Fibroblast of peridontal ligament (primary cell): ENCODE results near the gene MYO10.

Source experiments
- DNase-seq: peaks from one replicate; pipeline ENCODE4 v3.0.0-alpha.2; 2010; ENCODE audit errors: extremely low read depth

The MYO10 gene

DNA sequence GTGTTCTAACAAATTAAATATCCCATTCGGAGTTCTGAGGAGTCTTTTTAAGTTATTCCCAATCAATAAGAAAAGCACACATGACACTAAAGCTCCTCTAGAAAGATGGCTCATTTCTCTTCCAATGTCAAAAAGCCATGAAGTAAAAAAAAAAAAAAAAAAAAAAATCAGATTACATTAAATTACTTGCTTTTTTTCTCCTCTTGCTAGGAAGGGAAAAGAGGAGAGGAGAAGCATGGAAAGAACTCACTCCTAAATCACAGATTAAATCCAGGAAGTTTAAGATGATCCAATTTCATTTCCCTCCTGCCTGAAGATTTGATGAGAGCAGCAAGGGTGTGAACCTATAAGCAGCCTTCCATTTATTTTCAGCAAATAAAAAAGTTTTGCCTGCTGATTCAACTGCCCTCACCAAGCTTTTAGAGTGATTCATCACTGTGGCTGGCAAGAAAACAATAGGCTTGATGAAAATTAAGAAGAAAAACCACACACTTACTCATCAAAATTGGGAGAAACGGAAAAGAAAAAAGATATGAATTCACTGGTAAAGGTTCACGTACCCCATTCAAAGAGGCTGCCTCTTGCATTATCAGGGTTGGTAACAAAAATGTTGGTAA lies 19.7 kb downstream of the MYO10 start:
- DNase-seq: peak; percentile 98

- no peak for DNase-seq
These were observed 21.5 kb downstream of the MYO10 start for GRCh38 chr5:16914584-16914983.

DNA sequence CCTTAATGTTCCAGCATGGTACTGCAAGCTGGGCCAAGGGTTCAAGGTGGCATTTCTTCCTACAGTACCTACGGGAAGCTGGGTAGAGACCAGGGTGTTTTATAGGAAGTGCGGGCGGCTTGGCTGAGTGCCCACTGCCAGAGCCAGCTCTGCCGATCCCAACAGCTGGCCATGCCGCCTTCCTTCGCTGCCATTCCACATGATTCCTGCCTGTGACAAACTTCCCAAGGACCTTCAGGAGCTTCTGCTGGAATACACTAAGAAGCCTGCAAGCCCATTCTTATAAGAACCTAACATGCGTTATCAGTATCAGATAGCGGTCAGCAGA lies 22.0 kb downstream of the MYO10 start:
- DNase-seq: no peak

DNA sequence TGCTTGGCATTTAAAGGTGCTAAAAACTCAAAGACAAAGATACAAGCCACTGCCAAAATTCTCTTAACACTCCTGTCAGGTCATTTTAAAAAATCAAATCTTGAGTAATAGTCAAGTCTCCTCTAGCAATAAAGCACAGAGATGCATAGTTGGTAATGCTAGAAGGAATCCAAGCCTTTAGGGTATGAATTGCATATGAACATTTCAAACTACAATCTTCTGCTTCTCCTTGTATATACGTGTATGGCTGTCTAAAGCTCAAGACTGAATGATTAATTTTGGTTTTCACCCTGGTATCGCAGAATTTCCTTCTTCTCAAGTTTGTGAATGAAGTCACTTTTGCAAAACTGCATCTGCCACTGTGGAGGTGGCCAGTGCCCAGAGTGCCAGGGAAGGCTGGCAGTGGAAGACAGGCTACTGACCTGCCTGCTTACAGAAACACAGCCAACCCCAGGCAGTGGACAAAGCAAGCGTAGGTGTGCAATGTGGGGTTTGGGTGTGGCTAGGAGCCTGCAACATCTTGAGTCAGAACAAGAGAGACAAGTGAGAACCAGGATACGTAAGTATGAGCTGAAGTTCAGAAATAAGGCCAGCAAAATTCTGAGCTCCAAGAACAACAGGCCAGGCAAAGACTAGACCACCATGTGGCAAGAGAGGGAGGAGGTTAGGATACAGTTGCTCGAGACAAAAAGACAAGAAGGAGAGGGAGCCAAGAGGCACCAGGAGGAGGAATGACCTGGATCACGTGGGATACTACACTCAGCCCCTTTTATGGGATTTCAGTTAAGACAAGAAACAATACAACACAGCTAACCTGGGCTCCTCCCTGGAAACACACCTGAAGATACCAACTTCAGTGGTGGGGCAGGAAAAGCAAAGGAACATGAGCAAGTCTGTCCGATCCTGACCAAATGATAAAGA lies 22.6 kb downstream of the MYO10 start:
- DNase-seq: no peak

- DNase-seq: no peak
These were observed 24.0 kb downstream of the MYO10 start for GRCh38 chr5:16912080-16912479.

GRCh38 chr5:16909464-16909863 lies 26.6 kb downstream of the MYO10 start:
- peak; percentile 55 for DNase-seq

- DNase-seq: no peak
These were observed 28.8 kb downstream of the MYO10 start for GRCh38 chr5:16907270-16907669.

GRCh38 chr5:16906255-16906654 lies 29.8 kb downstream of the MYO10 start:
- DNase-seq: no peak

GRCh38 chr5:16903480-16904300 lies 32.4 kb downstream of the MYO10 start:
- DNase-seq: no peak

DNA sequence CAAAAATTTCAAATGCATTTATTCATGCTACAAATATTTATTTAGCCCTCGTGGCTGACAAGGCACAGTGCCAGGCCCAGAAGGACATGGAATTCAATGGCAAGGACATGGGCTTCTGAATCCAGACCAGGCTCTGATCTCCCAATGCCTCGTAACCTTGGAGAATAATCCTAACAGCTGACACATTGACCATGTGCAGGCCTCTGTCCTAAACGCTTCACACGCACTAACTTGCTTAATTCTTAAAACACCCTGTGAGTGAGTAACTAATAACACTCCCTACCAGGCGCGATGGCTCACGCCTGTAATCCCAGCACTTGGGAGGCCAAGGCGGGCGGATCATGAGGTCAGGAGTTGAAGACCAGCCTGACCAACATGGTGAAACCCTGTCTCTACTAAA lies 33.2 kb downstream of the MYO10 start:
- DNase-seq: no peak

- DNase-seq: no peak
These were observed 35.0 kb downstream of the MYO10 start for GRCh38 chr5:16901021-16901644.

GRCh38 chr5:16899171-16899570 lies 36.9 kb downstream of the MYO10 start:
- DNase-seq: no peak

DNA sequence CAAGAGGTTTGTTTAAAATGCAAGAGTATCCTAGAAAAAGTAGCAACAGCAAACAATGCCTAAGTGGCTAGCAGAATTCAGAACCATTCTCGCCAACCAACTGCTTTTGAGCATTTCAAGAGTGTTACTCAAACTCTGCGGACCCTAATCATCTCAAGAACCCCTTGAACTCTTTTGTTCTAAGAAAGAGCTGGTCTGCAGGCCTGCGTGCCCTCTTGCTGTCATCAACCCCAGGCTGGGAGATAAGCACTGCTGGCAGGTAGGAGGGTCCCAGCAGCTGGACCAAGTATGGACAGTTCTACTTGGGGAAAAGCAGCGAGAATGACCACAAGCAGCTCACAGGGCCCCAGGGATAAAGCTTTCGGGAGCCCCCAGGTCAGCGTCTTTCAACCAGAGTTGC lies 38.3 kb downstream of the MYO10 start:
- DNase-seq: no peak

GRCh38 chr5:16897284-16897704 lies 38.8 kb downstream of the MYO10 start:
- no peak for DNase-seq

GRCh38 chr5:16896767-16897166 lies 39.3 kb downstream of the MYO10 start:
- no peak for DNase-seq

DNA sequence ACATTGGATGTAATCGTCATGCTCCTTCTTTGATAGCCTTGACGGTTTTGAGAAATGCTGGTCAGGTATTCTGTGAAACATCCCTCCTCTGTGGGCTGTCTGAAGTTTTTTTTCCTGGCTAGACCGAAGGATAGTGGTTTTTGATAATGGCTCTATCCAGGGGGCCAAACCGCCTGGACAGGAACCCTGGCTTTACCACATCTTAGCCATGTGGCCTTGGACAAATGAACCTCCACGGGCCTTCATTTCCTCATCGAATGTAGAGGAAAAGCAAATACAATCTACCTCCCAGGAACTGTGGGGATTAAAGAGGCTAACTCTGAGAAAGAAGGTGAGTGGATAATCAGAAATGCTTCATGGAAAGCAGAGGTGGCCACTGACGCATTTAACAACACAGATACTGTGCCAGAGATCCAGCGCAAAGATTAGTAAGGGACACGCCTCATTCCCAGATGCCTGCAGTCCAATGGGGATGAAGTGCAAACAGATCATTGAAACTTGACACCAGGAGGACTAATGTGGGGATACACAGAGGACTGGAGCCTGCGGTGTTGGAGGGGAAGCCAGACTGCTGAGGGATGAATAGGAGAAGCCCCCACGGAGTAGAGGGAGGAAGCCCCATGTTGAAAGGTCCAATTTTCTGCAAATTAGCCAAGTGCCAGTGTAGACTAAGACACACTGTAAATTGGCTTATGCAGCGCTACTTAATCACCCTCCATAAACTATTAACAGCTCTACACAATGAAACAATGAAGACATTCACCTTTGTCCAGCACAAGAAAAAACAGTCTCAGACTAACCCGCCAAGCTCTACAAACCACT lies 41.6 kb downstream of the MYO10 start:
- DNase-seq: no peak

- DNase-seq: no peak
These were observed 45.1 kb downstream of the MYO10 start for GRCh38 chr5:16891033-16891432.

DNA sequence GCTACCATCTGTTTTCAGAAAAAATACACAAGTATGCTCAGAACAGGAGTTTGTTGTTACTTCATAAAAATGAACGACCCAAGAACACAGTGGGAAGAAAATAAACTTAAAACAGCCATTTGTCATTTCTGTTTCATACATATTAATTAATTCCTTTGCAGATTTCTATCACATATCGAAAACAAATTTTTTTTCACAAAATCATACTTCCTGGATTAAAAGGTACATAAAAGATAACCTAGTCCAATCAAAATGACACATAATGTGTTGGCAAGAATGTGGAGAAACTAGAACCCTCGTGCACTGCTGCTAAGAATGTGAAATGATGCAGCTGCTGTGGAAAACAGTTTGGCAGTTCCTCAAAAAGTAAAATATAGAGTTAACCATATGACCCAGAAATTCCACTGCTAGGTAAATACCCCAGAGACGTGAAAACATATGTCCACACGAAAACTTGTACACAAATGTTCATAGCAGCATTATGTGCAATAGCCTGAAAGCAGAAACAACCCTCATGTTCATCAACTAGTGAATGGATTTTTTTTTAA lies 46.0 kb downstream of the MYO10 start:
- peak; percentile 67 for DNase-seq

DNA sequence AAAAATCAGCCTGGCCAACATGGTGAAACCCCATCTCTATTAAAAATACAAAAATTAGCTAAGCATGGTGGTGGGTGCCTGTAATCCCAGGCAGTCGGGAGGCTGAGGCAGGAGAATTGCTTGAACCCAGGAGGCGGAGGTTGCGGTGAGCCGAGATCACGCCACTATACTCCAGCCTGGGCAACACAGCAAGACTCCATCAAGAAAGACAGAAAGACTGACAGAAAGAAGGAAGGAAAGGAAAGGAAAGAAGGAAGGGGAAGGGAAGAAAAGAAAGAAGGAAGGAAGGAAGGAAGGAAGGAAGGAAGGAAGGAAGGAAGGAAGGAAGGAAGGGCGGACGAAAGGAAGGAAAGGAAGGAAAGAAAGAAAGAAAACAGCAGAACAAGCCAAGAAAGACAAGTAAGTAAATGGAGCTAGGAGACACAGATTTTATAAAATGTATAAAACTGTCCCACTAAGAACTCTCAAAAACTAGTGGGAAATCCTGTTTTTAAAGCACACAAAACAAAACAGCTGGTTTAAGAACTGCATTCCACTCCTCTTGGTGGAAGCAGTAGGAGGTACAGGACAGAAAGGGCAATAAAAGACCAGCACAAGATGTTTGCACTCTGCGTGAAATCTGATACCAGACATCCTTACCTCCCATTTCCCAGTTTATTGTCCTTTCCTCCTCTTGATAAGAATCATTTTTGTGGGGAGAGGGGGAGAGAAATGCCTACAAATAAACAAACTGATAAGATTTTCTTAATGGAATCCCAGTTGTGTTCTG lies 46.7 kb downstream of the MYO10 start:
- DNase-seq: peak; percentile 53

- peak; percentile 64 for DNase-seq
These were observed 47.4 kb downstream of the MYO10 start for GRCh38 chr5:16888694-16889124.
